Dermis microvascular lymphatic vessel endothelial cell (primary cell): ENCODE measurements around the gene RFX2. TPM values are rescaled to one million over a fixed set of nuclear protein-coding genes. Genes with fewer than 3 reads are reported as not detected.
"Not testable (repeated sequence)": the region's sequence is repeated elsewhere in the genome, so short reads cannot be mapped to it uniquely, and the experiment has no call there.

Experiments
- DNase-seq, 2 donors: peaks; one replicate each; pipeline versions ENCODE4 v3.0.0 to v3.0.0-alpha.2; 2010; ENCODE audit warnings: low read depth in 2 of 2
- total RNA-seq: library from RNA; depleted of rRNA; stranded (reverse); fragments of >200 nt; gene quantifications from 2 replicates; pipeline ENCODE4 v1.2.1, GENCODE V29; 2014

The RFX2 gene
- total RNA-seq, 1 donor from 2014 or later, result 1.3 TPM

- no peak for DNase-seq
Observed at GRCh38 chr19:6014551-6015135, 95.7 kb downstream of the RFX2 start.

DNA sequence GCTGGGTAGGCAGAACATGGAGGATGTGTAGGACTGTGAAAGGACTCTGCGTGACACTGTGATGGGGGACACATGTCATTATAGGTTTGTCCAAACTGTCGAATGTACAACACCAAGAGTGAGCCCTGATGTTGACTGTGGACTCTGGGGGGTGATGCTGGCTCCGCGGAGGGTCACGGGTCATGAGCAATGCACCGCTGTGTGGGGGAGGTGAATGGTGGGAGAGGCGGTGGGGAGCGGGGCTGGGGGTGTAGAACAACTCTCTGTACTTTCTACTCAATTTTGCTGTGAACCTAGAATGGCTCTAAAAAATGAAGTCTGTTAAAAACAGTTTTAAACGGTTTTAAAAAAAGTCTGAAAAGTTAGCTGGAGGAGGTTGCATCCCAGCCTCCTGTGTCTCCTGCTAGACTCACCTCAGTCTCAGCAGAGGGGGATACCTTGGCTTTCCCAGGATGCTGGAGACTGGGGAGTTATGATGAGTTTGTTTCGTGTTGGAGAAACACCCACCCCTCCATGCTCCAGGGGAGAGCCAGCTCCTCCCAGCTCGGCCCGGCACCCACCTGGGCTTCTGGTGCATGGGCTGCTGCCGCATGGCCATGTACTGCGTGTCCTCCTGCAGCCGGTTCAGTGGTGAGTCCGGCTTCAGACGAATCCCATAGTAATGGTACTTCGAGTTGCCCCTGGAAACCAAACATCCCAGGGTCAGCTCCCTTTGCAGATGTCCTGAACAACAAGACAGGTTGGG lies 97.7 kb downstream of the RFX2 start:
- DNase-seq, result no peak

GRCh38 chr19:6011794-6012193 lies 98.5 kb downstream of the RFX2 start:
- no peak for DNase-seq

DNA sequence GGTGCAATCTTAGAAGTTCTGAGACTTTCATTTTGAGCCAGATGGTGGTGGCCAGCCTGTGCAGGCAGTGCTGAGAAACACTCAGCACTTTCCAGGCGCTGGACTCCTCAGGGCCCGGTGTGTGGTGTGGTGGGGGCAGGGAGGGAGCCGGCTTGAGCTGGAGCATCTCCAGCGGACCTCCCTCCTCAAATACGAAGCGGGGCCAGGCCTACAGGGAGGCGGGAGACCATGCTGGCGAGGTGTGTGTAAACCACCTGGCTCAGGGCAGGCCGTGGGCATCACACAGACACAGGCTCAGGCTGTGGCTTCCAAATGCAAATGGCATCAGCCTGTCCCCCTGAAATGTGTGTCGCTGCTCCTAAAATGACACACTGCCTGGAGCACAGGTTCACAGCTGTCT lies 99.1 kb downstream of the RFX2 start:
- DNase-seq, result no peak

GRCh38 chr19:6010107-6010506 lies 100.2 kb downstream of the RFX2 start:
- no peak for DNase-seq

DNA sequence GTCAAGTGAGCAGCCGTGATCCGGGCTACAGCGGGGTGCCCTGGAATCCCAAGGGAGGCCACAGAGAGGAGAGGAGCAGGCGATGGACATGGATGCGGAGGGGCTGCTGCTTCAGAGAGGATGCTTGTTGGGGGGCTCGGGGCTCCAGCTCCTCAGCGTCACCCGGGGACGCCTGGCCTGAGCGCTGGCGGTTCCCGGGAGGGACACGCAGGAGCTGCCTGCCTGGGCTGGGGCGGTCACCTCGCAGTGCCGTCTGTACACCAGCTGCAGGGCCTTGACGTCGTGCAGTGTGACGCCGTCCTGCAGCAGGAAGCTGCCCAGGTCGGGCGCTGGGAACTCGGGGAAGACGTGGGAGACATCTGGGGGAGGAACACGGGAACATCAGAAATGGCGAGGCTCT lies 102.4 kb downstream of the RFX2 start:
- no peak for DNase-seq

DNA sequence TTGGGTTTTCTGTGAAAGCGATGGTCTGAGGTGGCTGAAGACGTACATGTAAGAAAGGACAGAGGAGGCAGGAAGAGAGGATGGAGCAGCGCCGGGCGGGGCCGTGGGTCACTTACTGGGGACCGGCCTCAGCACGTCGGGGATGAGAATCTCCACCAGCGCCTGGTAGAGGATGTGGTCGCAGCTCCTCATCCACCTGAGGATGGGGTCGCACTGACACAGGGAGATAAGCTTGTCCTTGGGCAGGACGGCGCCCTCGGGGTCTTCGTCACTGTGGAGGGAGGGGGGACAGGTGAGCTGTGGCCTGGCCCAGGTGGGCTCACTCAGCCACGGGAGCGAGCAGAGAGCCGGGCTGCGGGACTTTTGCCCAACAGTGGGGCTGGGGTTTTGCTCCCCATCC lies 103.4 kb downstream of the RFX2 start:
- no peak for DNase-seq

GRCh38 chr19:6006070-6006446 lies 104.2 kb downstream of the RFX2 start:
- not testable (repeated sequence) for DNase-seq

DNA sequence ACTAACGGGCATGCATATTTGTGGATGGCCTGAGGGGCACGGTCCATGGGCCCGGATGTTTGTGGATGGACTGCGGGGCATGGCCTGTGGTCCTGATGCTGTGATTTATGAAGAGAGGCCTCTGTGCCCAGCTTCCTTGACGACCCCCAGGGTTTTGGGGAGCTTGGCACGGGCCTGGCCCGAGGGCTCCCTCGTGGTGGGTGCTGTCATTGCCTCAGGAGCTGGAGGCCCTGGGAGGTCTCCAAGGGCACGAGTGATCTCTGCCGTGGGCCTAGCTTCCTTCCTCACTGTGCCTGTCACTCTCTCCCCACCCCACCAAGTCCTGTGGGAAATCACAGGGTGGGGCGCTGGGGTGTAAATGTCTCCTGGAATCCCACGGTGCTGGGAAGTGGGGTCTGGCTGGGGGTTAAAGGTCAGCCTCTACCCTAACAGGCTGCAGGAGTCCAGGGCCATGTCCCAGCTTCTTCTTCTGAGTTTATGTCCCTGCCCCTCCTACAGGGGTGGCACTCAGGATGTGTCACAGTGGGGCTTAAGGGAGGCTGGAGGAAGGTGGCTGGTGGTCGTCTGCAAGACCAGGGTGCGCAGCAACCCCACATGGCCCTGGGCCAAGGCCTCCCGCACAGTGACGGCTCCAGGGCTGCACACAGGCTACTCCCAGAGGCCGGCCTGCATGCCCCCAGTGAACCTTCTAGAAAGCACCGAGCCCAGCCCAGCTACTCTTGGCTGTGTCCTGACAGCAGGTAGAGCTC lies 104.8 kb downstream of the RFX2 start:
- DNase-seq, result no peak

DNA sequence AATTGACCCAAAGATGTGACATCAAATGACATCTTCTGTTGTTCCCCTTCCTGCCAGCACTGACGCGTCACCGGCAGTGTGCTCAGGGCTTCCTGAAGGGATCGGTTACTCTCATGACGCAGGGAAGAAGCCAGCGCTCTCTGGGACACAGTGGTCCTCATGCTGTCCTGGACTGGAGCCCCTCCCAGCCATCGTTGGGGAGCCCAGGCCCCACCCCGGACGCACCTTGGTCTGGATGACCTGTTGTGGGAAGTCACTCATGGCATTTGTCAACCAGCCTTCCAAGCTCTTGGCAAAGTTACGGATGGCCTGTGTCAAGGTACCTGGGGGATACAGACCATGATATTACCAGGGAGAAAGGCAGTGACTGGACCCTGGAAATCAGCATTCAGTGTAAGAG lies 106.3 kb downstream of the RFX2 start:
- no peak for DNase-seq

DNA sequence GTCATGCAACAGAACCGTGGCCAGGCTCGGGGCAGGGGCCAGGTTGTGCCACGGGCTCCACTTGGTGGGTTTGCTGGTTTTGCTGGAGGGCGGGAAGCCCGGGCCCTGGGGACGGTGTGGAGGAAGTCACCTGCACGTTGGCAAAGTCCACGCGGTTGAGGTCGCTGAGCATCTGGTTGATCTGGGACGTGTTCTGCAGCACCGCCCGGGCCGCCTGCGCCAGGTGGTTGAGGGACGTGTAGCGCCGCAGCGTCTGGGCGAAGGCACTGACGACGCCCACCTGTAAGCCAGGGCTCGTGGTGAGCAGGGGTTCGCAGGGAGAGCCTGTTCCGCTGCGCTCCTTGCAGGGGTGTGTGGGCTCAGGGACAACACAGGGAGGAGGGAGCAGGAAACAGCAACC lies 107.7 kb downstream of the RFX2 start:
- no peak for DNase-seq

DNA sequence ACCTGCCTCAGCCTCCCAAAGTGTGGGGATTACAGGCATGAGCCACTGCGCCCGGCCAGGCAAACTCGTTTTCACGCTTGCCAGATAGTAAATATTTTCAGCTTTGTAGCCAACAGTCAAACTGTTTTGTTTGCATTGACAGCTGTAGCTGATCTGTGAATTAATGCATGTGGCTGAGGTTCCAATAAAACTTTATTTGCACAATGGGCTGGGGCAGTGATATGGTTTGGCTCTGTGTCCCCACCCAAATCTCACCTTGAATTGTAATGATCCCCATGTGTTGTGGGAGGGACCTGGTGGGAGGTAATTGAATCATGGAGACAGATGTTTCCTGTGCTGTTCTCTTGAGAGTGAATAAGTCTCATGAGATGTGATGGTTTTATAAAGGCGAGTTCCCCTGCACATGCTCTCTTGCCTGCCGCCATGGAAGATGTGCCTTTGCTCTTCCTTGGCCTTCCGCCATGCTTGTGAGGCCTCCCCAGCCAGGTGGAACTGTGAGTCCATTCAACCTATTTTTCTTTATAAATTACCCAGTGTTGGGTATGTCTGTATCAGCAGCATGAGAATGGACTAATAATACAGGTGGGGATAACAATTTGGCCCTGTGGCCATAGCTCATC lies 110.0 kb downstream of the RFX2 start:
- DNase-seq, result no peak

GRCh38 chr19:5999693-6000092 lies 110.6 kb downstream of the RFX2 start:
- DNase-seq, result no peak

- DNase-seq, result no peak
Observed at GRCh38 chr19:5997371-5997770, 112.9 kb downstream of the RFX2 start.

DNA sequence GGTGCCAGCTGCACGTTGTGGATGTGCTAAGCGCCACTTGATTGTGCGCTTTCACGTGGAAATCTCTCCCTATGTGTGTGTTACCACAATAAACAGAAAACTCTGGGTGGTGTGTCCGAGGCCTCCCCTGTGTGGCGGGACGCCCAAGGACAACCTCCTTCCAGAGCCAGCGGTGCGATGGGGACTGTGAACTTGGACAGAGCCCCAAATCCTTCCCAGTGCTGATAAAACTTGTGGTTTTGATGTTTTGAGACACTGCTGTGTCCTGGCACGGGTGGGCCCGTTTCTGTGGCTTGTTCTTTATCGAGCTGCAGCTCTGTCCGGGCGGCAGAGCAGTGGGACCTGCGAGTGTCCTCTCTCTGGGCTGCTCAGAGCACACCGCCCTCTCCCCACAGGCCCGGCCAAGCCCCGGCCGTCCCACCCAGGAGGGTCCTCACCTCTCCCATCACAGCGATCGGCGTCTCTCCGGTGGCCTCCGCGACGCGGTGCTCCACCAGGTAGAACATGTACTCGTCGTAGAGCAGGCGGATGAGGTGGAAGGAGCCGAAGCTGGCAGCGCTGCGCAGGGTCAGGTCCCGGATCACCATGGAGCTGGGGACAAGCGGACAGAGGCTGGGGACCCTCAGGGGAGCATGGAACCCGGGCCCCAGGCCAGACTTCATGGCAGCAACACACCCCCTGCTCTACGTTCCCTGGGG lies 113.5 kb downstream of the RFX2 start:
- DNase-seq, result no peak

- DNase-seq, result no peak
Observed at GRCh38 chr19:5996102-5996501, 114.2 kb downstream of the RFX2 start.

DNA sequence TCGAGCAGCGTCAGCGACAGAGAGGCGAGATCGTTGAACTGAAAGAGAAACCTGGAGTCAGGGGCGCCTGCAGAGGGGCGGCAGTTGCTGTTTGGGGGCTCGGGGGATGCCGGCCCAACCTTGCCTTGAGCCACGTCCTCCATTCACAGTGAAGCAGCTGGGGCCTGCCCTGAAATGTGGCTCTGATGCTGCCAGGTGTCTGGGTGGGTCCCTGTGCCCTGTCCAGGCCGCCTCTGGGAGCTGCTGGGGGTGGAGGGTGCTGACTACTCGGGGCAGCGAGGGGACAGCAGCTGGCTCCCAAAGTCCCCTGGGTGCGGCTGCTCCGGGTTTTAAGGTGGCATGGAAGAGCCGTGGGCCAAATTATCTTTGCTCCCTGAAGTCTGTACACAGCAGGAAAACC lies 114.7 kb downstream of the RFX2 start:
- no peak for DNase-seq

DNA sequence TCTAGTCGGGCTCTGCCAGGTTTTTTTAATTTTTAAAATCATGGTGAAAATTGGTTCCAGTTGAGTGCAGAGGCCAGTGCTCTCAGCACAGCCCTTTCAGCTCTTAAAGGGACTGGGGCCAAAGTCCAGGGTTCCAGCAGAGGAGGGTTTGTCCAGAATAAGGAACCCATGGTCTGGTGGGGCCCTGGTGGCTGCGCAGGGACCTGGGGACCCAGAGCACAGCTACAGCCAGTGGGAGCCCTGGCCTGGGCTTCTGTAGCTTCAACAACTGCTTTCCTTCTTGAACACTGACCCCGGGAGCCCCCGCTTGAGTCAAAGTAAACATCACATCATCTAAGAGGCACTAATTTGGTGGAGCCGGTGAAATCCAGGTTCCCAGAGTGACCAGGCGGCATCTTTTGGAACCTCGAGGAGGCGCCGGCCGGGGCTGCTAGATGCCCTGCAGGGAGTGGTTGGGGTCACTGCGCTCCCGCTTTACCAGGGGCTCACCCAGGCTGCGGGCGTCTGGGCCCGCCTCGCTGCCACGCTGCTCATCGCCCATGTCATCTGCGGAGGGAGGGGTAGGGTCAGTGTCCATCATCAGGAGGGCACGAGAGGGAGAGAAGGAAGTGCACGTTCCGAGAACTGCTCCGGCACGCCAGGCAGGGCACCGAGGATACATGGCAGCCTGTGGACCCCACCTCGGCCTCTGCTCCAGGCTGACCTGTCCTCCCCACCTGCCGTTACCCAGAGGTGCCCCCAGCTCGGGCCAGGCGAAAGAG lies 115.7 kb downstream of the RFX2 start:
- no peak for DNase-seq

- peak; percentile 57 to 69 for DNase-seq
Observed at GRCh38 chr19:5993648-5994358, 116.5 kb downstream of the RFX2 start.

- DNase-seq, result no peak
Observed at GRCh38 chr19:5993201-5993600, 117.1 kb downstream of the RFX2 start.
